Mammary epithelial cell (primary cell): ENCODE measurements around the gene ZBTB21.

Source experiments
- EZH2 ChIP-seq: IDR thresholded peaks from 2 replicates; pipeline ENCODE4 v1.6.1; 2012; ENCODE audit warnings: low read length, inconsistent platforms, borderline replicate concordance
- TF ChIP-seq, protein P1 (sequence below), 2 donors: IDR thresholded peaks in 1 of 2; conservative IDR thresholded peaks in 1 of 2; 2 replicates each; pipeline ENCODE4 v1.5.1; 2011 to 2012; ENCODE audit warnings: inconsistent platforms in 2 of 2, low read length in 2 of 2, mild to moderate bottlenecking in 2 of 2, control low read depth in 1 of 2, low read depth in 1 of 2; ENCODE audit not compliant: insufficient read depth in 1 of 2; ENCODE audit errors: extremely low read depth in 1 of 2

- TF ChIP-seq, protein P1, sequence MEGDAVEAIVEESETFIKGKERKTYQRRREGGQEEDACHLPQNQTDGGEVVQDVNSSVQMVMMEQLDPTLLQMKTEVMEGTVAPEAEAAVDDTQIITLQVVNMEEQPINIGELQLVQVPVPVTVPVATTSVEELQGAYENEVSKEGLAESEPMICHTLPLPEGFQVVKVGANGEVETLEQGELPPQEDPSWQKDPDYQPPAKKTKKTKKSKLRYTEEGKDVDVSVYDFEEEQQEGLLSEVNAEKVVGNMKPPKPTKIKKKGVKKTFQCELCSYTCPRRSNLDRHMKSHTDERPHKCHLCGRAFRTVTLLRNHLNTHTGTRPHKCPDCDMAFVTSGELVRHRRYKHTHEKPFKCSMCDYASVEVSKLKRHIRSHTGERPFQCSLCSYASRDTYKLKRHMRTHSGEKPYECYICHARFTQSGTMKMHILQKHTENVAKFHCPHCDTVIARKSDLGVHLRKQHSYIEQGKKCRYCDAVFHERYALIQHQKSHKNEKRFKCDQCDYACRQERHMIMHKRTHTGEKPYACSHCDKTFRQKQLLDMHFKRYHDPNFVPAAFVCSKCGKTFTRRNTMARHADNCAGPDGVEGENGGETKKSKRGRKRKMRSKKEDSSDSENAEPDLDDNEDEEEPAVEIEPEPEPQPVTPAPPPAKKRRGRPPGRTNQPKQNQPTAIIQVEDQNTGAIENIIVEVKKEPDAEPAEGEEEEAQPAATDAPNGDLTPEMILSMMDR (conservative IDR thresholded peaks at IDR 0.05 in 1 of 2, IDR thresholded peaks at IDR 0.05 in 1 of 2; ENCODE audit: extremely low read depth in 1 of 2, insufficient read depth in 1 of 2, low read depth in 1 of 2, low read length in 2 of 2) = no peak
- no peak for TF ChIP-seq EZH2
These were observed 34.8 kb upstream of the ZBTB21 start for GRCh38 chr21:42044871-42045495.
